Ishikawa (cell line): ENCODE results near the gene APOC3.

ENCODE experiments used
- CREB1 ChIP-seq: IDR thresholded peaks from 2 replicates; pipeline ENCODE4 v1.6.1; 2012; ENCODE audit warnings: low read depth
- EGR1 ChIP-seq: IDR thresholded peaks from 2 replicates; pipeline ENCODE4 v1.6.1; 2012
- EP300 ChIP-seq: IDR thresholded peaks from 2 replicates; pipeline ENCODE4 v1.6.1; 2012; ENCODE audit warnings: borderline replicate concordance
- FOXM1 ChIP-seq: IDR thresholded peaks from 2 replicates; pipeline ENCODE4 v1.6.1; 2012; ENCODE audit warnings: low read depth, borderline replicate concordance
- NFIC ChIP-seq: IDR thresholded peaks from 2 replicates; pipeline ENCODE4 v1.6.1; 2012
- RAD21 ChIP-seq: IDR thresholded peaks from 2 replicates; pipeline ENCODE4 v1.6.1; 2012; ENCODE audit warnings: low read depth
- TAF1 ChIP-seq: IDR thresholded peaks from 2 replicates; pipeline ENCODE4 v1.6.1; 2012; ENCODE audit warnings: low read depth, mild to moderate bottlenecking
- TEAD4 ChIP-seq: IDR thresholded peaks from 2 replicates; pipeline ENCODE4 v1.6.1; 2012
- YY1 ChIP-seq: IDR thresholded peaks from 2 replicates; pipeline ENCODE4 v1.6.1; 2012; ENCODE audit warnings: low read depth
- ZBTB7A ChIP-seq: IDR thresholded peaks from 2 replicates; pipeline ENCODE4 v1.6.1; 2012; ENCODE audit warnings: low read depth
- TF ChIP-seq, protein P1 (sequence below): IDR thresholded peaks from 2 replicates; pipeline ENCODE4 v1.6.1; 2012
- TF ChIP-seq, protein P2 (sequence below): IDR thresholded peaks from 2 replicates; pipeline ENCODE4 v1.6.1; 2012; ENCODE audit warnings: low read depth, mild to moderate bottlenecking

DNA sequence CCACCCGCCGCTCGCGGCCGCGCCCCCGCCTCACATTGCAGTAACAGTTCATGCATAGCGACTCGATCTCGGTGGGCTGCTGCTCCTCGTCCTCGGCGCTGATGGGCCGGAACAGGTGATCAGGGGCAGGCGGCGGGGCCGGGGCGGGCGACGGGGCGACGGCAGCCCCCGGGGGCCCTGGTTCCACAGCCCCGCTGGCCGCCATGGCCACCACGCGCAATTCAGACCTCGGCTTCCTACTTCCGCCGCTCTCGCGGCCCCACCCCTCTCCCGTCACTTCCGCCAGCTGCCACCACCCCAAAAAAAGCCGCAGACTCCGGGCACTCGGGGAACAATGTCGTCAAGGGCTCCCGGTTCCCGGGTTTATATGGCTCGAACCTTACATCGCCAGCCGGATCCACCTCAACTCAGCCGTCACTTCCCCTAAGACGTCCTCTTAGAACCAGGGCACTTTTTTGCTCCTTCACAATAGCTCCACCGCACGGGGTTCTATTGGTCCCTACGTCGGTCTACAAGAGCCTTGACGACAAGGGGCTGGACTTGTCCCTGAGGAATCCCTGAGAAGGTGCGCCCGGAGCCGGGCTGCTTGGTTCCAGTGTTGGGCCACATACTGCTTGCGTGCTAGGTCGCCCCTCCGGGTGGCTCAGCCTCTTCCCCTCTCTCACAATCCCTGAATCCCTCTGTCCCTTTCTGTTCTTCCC lies 41.8 kb upstream of the APOC3 start, which contains the start of gene ZPR1:
- TF ChIP-seq EP300 (no peak), FOXM1 (no peak), RAD21 (no peak), CREB1 (peak; percentile 74), EGR1 (no peak), TEAD4 (no peak), ZBTB7A (peak; percentile 55; the same call in 1 of the 2 replicates), YY1 (peak; percentile 87), NFIC (no peak), TAF1 (peak; percentile 84)
- TF ChIP-seq, protein P1, sequence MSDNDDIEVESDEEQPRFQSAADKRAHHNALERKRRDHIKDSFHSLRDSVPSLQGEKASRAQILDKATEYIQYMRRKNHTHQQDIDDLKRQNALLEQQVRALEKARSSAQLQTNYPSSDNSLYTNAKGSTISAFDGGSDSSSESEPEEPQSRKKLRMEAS, result peak; percentile 82
- TF ChIP-seq, protein P2, sequence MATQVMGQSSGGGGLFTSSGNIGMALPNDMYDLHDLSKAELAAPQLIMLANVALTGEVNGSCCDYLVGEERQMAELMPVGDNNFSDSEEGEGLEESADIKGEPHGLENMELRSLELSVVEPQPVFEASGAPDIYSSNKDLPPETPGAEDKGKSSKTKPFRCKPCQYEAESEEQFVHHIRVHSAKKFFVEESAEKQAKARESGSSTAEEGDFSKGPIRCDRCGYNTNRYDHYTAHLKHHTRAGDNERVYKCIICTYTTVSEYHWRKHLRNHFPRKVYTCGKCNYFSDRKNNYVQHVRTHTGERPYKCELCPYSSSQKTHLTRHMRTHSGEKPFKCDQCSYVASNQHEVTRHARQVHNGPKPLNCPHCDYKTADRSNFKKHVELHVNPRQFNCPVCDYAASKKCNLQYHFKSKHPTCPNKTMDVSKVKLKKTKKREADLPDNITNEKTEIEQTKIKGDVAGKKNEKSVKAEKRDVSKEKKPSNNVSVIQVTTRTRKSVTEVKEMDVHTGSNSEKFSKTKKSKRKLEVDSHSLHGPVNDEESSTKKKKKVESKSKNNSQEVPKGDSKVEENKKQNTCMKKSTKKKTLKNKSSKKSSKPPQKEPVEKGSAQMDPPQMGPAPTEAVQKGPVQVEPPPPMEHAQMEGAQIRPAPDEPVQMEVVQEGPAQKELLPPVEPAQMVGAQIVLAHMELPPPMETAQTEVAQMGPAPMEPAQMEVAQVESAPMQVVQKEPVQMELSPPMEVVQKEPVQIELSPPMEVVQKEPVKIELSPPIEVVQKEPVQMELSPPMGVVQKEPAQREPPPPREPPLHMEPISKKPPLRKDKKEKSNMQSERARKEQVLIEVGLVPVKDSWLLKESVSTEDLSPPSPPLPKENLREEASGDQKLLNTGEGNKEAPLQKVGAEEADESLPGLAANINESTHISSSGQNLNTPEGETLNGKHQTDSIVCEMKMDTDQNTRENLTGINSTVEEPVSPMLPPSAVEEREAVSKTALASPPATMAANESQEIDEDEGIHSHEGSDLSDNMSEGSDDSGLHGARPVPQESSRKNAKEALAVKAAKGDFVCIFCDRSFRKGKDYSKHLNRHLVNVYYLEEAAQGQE, result no peak
